T-helper 2 cell treated with Interferon-gamma antibody and Interleukin-4, amounts not matched to agents 100 ng/mL and 5 ng/mL, for 36 hours (primary cell): ENCODE data around the gene POLR1B. TPM values are rescaled to one million over a fixed set of nuclear protein-coding genes. Genes with fewer than 3 reads are reported as not detected.
"Not testable (repeated sequence)": the region's sequence is repeated elsewhere in the genome, so short reads cannot be mapped to it uniquely, and the experiment has no call there.

ENCODE experiments used
- intact Hi-C: fragments of 100-400 bp; cut with micrococcal nuclease; formaldehyde crosslinking; loops from one replicate; pipeline ENCODE4 v1.15.1; 2023
- total RNA-seq: library from RNA; stranded (reverse); gene quantifications from 2 replicates; pipeline ENCODE4 v1.2.3, GENCODE V29; 2022

POLR1B gene, protein sequence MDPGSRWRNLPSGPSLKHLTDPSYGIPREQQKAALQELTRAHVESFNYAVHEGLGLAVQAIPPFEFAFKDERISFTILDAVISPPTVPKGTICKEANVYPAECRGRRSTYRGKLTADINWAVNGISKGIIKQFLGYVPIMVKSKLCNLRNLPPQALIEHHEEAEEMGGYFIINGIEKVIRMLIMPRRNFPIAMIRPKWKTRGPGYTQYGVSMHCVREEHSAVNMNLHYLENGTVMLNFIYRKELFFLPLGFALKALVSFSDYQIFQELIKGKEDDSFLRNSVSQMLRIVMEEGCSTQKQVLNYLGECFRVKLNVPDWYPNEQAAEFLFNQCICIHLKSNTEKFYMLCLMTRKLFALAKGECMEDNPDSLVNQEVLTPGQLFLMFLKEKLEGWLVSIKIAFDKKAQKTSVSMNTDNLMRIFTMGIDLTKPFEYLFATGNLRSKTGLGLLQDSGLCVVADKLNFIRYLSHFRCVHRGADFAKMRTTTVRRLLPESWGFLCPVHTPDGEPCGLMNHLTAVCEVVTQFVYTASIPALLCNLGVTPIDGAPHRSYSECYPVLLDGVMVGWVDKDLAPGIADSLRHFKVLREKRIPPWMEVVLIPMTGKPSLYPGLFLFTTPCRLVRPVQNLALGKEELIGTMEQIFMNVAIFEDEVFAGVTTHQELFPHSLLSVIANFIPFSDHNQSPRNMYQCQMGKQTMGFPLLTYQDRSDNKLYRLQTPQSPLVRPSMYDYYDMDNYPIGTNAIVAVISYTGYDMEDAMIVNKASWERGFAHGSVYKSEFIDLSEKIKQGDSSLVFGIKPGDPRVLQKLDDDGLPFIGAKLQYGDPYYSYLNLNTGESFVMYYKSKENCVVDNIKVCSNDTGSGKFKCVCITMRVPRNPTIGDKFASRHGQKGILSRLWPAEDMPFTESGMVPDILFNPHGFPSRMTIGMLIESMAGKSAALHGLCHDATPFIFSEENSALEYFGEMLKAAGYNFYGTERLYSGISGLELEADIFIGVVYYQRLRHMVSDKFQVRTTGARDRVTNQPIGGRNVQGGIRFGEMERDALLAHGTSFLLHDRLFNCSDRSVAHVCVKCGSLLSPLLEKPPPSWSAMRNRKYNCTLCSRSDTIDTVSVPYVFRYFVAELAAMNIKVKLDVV
- total RNA-seq: 45.3 and 46.9 TPM in 2 replicates

DNA sequence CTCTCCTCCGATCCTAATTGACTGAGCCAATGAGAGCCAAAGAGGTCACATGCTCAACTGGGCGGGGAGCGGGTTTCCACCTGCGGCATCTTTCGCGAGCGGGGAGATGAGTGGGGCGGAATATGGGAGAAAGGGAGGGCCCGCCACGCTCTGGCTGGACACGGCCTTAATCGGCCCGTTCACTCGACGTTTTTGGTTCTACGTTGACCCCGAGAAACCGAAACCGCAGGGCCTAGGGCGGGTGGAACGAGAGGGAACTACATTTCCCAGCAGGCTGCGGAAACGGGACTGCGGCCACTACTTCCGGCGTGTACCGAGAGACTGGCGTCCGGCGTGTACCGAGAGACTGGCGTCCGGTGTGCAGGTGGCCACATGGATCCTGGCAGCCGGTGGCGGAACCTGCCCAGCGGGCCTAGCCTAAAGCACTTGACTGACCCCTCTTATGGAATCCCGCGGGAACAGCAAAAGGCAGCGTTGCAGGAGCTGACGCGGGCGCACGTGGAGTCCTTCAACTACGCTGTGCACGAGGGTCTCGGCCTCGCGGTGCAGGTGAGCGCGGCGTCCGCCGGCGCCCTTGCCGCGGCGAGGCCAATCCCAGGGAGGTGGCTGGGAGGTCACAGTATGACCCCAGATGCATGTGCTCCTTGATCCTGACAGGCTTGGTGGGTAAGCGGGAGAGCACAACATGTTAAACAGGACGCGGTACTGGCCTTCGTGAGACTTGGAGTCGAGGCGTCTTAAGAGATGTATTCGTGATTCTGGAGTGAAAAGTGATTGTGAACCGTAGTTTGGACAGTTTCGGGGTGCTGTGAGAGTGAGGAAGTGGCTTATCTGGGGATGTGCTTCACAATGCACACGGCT lies at the start of gene POLR1B:
Gene POLR1B (plus strand): TSS at position 343 of the 861 bp plus-strand sequence. CDS start 30 bp downstream, at position 373.
- intact Hi-C loops: loop anchor here (1.0 to 5.0 kb wide), 7 partner anchors 42 to 488 kb away; partner anchors contain the start of genes CHCHD5, TMEM87B, ZC3H6 and ZC3H8

DNA sequence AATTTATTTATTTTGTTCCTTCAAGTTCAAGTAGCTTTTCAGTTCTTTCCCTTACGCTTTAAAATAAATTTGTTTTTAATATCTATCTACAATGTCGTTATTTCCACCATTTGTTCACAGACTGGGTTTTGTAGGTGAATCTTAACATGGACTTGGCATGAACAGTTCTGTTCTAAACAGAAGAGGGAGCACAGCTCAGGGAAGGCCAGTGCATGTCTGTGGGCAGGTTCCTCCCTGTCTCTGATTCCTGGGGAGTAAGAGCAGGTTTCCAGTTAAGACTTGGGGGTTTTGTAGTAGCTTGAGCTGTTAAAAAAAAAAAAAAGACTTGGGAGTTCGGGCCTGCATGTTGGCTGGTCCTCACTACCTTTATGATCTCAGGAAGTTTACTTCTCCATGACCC lies 49.2 kb upstream of the POLR1B start:
- intact Hi-C loops: no loop called here

DNA sequence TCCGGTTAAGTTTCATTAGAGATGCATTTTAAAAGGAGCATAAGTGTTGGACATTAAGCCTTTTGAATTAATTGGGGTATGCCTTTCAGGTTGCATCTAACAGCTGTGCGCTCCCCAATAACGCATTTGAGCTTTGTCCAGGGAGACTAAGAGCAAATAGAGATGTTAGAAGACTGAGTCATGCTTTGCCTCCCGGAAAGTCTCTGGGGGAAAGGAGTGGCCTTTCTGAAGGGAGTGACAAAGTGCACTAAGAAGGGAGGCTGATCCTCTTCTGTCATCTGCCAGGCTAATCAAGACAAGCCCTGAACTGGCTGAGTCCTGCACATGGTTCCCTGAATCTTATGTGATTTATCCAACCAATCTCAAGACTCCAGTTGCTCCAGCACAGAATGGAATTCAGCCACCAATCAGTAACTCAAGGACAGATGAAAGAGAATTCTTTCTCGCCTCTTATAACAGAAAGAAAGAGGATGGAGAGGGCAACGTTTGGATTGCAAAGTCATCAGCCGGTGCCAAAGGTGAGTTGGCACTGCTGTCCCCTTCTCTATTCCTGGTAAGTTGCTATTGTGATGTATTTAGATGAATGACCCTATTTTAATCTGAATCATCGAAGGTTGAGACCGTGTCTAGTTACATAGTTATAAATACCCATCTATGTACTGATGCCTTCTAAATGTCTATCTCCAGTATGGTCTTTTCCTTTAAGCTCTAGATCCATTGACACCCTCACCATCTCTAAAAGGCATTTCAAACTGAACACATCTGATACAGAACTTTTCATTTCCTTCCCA lies 48.2 kb upstream of the POLR1B start:
- intact Hi-C loops: no loop called here

DNA sequence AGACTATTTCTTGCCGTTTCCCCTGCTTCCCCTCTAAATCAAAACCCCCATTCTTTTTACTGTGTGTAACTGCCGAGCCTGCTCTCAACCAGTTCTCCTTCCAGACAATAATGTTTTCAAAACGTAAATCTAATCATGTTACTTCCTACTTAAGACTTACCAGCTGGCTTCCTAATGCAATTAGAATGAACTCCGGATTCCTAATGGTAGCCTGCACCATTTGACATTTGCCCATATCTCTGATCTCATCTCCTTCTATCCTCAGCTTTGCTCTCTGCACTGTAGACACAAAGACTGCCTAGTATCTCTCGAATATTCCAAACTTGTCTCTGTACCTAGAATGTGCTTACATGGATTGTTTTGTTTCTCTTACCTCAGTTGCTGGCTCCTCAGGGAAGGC lies 47.4 kb upstream of the POLR1B start:
- intact Hi-C loops: no loop called here

DNA sequence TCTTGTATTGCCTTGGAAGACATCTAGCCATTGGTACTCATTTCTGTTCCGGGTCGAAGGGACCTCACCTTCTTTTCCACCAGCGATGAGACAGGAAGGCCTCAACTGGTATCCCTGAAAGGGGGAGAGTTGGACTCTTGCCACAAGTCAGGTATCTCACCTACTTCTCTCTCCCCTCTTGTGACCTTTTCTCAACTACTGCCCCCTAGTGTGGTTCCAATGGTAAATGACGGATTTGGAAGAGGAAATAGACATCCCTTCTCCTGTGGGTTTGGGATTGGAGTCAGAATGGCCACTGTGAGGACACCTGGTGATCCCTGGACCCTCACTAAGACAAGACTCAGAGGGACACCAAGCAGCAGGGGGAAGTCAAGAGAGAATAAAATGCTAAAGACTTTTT lies 46.4 kb upstream of the POLR1B start:
- intact Hi-C loops: not testable (repeated sequence)

DNA sequence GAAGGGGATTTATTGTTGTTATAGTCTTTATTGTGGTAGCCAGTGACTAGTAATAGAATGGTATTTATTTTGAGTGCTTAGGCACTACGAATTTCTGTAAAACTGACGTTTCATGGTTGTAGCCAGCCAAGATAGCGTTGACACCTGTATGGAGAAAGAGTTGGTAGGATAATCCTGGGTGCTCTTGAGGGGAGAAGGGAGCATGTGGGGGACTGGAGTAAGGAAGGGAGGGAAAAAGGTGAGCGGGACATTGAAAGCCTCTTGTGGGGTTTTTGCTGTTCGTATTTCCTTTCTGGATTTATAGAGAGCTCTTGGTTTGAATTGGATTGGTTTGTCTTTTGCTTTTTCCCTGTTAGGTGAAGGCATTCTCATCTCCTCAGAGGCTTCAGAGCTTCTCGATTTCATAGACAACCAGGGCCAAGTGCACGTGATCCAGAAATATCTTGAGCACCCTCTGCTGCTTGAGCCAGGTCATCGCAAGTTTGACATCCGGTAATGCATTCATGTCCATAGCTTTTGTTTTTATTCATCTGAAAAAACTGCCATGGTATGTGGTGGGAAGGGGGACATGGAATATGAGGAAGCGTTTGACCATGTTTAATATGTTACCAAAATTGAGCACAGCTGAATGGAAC lies 41.3 kb upstream of the POLR1B start:
- intact Hi-C loops: not testable (repeated sequence)

DNA sequence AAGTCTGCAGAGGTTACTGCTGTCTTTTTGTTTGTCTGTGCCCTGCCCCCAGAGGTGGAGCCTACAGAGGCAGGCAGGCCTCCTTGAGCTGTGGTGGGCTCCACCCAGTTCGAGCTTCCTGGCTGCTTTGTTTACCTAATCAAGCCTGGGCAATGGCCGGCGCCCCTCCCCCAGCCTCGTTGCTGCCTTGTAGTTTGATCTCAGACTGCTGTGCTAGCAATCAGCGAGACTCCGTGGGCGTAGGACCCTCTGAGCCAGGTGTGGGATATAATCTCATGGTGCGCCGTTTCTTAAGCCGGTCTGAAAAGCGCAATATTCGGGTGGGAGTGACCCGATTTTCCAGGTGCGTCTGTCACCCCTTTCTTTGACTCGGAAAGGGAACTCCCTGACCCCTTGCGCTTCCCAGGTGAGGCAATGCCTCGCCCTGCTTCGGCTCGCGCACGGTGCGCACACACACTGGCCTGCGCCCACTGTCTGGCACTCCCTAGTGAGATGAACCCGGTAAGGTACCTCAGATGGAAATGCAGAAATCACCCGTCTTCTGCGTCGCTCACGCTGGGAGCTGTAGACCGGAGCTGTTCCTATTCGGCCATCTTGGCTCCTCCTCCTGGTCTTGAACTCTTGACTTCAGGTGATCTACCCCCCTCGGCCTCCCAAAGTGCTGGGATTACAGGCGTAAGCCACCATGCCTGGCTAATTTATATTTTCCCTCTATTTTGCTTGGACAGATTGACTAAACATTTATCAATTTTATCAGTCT lies 32.8 kb upstream of the POLR1B start:
- intact Hi-C loops: not testable (repeated sequence)

DNA sequence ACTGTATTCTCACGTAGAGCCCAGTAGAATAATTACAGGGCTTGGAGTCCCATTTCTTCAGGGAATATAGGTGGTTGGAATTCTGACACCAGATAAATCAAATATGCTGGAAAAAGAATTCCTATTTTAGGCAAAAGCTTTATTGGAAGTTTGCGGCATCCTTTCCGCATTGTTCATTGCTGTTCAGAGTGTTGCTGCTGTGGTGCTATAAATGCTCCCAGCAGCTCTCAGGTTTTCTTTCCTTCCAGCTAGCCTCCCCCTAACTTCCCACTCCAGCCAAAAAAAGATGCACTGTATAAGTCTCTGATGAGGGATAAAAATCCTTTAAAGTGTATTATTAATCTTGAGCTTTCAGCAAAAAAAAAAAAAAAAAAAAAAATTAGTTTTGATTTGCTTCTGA lies 25.5 kb upstream of the POLR1B start:
- intact Hi-C loops: no loop called here

DNA sequence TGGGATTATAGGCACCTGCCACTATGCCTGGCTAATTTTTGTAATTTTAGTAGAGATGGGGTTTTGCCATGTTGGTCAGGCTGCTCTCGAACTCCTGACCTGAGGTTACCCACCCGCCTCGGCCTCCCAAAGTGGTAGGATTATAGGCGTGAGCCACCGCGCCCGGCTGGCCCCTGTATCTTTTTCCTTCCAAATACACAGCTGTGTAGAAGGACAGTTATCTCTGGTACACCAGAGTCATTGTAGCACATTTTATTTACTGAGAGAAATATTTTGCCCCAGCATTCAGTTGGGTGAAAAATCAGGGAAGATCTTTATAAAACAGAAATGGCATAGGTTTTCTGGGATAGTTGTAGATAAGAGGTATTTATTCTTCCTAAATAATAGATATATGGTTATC lies 23.5 kb upstream of the POLR1B start:
- intact Hi-C loops: no loop called here

DNA sequence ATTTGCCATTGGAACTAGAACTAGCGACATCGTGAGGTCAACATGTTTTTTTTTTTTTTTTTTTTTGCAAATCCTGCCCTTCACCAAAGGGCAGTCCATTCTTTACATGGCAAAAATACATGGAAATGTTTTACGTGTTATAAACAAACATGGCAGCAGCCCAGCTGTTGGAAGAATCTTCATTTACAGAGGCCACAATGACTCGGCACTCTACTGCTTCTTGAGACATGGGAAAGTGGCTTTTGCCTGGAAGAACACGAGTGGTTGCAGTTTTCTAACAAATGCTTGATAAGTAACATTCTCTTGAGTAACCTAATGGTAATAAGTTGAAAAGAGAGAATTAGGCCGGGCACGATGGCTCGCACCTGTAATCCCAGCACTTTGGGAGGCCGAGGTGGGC lies 22.8 kb upstream of the POLR1B start:
- intact Hi-C loops: no loop called here

DNA sequence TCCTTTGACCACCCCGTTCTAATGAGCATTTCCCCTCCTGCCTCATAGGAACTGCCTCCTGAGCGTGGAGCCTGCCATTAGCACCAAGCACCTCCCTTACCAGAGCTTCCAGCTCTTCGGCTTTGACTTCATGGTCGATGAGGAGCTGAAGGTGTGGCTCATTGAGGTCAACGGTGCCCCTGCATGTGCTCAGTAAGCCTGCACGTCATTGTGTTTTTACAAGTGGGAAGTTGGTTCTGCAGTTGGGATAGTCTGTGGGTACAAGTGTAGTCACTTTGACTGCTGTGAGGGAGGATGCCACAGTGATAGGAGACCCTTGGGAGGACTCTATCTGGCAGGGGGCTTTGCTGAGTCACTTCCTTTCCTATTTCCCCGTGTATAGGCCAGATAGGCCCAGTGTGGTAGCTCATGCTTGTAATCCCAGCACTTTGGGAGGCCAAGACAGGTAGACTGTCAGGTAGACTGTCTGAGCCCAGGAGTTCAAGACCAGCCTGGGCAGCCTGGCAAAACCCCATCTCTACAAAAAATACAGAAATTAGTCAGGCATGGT lies 22.0 kb upstream of the POLR1B start:
- intact Hi-C loops: no loop called here

DNA sequence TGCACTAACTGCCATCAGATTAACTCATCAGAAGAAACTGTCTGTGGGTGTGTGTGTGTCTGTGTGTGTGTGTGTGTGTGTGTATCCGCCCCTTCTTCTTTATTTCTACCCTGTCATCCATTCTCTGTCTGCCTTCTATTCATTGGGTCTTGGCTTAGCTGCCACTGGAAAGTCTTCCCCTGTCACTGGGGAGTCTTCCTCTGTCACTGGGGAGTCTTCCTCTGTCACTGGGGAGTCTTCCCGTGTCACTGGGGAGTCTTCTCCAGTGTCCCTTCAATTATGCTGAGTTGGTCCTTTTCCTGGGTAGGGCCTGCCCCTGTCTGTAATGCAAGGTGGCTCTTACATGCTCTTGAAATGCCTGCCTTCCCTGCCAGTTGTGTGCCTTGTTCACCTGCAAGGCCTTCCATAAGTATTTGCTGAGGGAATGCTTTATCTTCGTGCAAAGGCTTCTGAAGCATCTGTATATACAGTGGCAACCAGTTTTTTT lies 18.9 kb upstream of the POLR1B start:
- intact Hi-C loops: no loop called here

DNA sequence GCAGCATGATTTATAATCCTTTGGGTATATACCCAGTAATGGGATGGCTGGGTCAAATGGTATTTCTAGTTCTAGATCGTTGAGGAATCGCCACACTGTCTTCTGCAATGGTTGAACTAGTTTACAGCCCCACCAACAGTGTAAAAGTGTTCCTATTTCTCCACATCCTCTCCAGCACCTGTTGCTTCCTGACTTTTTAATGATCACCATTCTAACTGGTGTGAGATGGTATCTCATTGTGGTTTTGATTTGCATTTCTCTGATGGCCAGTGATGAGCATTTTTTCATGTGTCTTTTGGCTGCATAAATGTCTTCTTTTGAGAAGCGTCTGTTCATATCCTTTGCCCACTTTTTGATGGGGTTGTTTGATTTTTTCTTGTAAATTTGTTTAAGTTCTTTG lies 18.0 kb upstream of the POLR1B start:
- intact Hi-C loops: not testable (repeated sequence)

DNA sequence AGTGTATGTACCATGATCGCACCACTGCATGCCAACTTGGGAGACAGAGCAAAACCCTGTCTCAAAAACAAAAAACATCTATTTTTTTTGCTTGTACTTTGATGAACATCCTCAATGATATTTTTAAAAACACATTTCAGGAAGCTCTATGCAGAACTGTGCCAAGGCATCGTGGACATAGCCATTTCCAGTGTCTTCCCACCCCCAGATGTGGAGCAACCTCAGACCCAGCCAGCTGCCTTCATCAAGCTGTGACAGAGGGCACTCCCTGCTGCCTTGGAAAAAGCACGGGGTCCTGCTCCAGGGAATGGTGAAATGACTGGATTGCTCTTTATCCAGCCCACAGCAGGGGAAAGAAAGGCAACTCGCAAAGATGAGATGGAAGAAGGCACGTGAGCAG lies 13.7 kb upstream of the POLR1B start:
- intact Hi-C loops: no loop called here

DNA sequence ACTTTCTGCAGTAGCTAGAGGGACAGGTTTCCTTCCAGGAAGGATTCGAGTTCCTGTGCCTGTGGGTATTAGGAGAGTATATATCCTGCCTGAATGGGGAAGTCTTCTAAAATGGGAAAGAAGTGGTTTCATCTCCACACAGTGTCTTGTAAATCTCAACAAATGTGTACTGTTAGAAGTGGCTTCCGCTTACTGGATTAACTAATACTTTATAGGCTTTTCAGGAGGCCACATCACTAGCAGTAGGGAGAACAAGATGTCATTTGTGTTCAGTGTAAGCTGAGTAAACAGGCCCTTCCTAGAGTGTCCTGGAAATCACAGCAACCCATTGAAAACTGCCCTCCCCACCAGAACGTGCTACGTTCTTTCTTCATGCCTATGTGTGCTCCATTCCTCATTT lies 12.5 kb upstream of the POLR1B start:
- intact Hi-C loops: no loop called here

DNA sequence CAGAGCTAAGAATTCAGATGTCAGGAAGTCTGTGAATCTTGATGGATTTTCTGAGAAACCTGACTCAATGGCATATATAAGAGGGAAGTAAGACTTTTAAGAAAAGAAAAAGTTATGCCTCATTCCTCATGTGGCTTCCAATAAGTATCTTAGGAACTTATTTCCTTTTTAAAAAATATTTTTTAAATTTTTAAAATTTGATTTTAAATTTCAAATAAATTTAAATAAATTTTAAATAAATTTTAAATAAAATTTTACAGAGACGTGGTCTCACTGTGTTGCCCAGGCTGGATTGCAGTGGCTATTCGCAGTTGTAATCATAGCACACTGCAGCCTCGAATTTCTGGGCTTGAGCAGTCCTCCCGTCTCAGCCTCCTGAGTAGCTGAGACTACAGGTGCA lies 11.5 kb upstream of the POLR1B start:
- intact Hi-C loops: no loop called here

DNA sequence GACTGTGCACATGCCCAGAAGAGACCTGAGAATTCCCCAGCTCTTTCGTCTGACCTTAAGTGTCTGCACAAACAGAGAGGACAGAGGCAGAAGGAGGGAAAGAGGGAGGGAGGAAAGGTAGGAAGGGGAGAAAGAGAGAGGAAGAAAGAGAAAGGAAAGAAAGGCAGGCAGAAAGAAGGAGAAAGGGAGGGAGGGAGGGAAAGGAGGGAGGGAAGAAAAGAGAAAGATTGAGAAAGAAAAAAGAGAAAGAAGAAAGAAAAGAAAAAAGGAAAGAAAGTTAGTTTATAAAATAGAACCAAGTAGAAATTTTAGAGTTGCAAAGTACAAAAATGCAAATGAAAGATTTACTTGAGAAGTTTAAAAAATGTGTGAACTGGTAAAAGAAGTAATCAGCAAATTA lies 7.4 kb upstream of the POLR1B start:
- intact Hi-C loops: no loop called here

DNA sequence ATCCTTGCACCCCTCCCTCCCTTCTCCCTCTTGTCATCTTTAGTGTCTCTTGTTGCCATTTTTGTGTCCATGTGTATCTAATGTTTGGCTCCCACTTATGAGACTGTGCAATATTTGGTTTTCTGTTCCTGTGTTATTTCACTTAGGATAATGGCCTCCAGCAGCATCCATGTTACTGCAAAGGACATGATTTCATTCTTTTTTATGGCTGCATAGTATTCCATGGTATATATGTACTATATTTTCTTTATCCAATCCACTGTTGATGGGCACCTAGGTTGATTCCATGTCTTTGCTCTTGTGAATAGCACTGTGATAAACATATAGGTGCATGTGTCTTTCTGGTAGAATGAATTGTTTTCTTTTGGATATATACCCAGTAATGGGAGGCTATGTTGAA lies 5.6 kb upstream of the POLR1B start:
- intact Hi-C loops: not testable (repeated sequence)
